Mammary epithelial cell (primary cell): ENCODE data around the gene PARP3.

Experiments
- EZH2 ChIP-seq: IDR thresholded peaks from 2 replicates; pipeline ENCODE4 v1.6.1; 2012; ENCODE audit warnings: low read length, inconsistent platforms, borderline replicate concordance
- TF ChIP-seq, protein P1 (sequence below), 2 donors: IDR thresholded peaks in 1 of 2; conservative IDR thresholded peaks in 1 of 2; 2 replicates each; pipeline ENCODE4 v1.5.1; 2011 to 2012; ENCODE audit warnings: inconsistent platforms in 2 of 2, low read length in 2 of 2, mild to moderate bottlenecking in 2 of 2, control low read depth in 1 of 2, low read depth in 1 of 2; ENCODE audit not compliant: insufficient read depth in 1 of 2; ENCODE audit errors: extremely low read depth in 1 of 2

DNA sequence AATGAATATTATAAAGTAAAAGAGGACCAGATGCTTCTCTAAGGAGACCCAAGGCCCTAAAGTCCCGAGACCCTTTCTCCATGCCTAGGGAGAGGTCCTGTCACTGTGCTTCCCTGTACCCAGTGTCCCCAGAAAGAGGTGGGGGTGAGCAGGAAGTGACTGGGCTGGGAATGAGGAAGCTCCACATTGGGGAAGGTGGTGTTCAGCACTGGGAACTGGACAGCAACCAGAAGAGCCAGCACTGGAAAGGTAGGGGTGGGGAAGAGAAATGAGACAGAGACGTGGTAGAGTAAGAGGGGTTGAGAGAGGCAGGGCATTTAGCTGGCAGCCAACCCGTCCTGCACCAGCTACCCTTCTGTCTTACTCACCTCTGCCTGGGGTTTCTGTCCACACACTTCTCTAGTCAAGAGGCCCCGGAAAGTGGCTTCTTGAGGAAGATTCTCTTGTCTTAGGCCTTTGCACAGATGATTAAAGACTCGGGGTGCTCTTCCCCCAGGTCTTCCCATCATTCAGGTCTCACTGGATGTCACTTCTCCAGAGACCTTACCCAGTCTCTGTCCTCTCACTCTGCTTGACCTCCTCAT, 12.7 kb upstream of the PARP3 start:
- TF ChIP-seq, protein P1, sequence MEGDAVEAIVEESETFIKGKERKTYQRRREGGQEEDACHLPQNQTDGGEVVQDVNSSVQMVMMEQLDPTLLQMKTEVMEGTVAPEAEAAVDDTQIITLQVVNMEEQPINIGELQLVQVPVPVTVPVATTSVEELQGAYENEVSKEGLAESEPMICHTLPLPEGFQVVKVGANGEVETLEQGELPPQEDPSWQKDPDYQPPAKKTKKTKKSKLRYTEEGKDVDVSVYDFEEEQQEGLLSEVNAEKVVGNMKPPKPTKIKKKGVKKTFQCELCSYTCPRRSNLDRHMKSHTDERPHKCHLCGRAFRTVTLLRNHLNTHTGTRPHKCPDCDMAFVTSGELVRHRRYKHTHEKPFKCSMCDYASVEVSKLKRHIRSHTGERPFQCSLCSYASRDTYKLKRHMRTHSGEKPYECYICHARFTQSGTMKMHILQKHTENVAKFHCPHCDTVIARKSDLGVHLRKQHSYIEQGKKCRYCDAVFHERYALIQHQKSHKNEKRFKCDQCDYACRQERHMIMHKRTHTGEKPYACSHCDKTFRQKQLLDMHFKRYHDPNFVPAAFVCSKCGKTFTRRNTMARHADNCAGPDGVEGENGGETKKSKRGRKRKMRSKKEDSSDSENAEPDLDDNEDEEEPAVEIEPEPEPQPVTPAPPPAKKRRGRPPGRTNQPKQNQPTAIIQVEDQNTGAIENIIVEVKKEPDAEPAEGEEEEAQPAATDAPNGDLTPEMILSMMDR (conservative IDR thresholded peaks at IDR 0.05 in 1 of 2, IDR thresholded peaks at IDR 0.05 in 1 of 2; ENCODE audit: extremely low read depth in 1 of 2, insufficient read depth in 1 of 2, low read depth in 1 of 2, low read length in 2 of 2), result no peak
- no peak for TF ChIP-seq EZH2
